ENCODE measurements around the gene PTPRF.
A peak's percentile ranks its signal among the peaks of the same experiment; 100 is the strongest.
"Not testable (repeated sequence)": the region's sequence is repeated elsewhere in the genome, so short reads cannot be mapped to it uniquely, and the experiment has no call there.

The PTPRF gene

GRCh38 chr1:43530483-43531106 is at the start of gene PTPRF:
TSS of gene PTPRF (plus strand) at chr1:43530883. CDS start at chr1:43545076, 14,193 bp downstream.
- peak; percentile 32 for DNase-seq

DNA sequence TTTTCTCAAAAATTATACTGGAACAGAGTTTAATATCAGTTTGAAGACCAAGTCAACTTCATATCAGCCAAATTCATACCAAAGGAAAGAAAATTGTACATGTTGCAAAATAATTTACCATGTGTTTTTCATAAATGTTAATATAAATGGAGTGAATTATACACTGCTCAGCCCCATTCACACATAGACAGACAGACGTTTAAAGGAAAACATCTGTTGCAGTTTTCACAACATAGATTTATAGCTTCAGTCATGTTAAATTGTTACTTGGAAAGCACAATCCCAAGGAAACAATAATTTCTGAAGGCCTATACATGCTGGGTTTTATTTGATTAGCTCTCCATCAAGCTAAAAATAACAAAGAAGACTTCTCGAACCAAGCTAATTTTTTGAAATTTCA is 49.2 kb upstream of the PTPRF start:
- DNase-seq, result no peak

DNA sequence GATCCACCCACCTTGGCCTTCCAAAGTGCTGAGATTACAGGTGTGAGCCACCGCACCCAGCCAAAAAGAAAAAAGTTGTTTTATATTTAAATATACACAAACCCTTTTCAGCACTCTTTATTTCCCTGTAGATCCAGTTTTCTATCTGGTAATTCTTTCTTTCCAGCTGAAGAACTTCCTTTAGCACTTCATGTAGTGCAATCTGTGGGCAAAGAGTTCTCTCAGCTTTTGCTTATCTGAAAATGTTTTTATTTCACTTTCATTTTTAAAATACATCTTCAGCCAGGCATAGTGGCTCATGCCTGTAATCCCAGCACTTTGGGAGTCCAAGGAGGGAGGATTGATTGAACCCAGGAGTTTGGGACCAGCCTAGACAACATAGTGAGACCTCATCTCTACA is 48.5 kb upstream of the PTPRF start:
- no peak for DNase-seq

- no peak for DNase-seq
Observed at GRCh38 chr1:43484367-43484766, 46.3 kb upstream of the PTPRF start.

DNA sequence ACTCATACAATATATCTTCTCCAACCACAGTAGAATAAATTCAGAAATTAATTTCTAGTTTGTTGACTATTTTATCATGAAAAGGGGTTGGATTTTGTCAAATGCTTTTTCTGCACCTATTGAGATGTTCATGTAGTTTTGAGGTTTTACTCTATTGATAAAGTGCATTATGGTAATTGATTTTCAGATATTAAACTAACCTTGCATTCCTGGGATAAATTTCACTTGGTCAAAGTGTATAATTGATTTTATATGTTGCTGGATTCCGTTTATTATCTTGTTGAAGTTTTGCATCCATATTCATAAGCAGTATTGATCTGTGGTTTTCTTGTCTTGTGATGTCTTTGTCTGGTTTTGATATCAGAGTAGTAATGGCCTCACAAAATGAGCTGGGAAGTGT is 42.5 kb upstream of the PTPRF start:
- DNase-seq, result no peak

DNA sequence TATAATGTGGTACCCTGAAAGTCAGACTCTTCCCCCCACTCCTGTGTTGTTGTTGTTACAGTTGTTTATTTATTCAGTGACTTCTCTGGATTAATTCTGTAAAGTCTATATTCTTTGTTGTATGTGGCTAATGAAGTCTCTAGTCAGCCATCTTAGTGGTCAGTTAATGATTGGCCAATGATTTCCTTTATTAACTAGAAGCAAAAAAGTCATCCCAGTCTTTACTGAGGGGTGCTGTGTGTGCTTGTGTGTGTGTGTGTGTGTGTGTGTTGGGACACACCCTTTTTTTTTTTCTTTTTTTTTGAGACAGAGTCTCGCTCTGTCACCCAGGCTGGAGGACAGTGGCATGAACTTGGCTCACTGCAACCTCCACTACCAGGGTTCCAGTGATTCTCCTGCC is 39.6 kb upstream of the PTPRF start:
- DNase-seq, result no peak

GRCh38 chr1:43492826-43493225 is 37.9 kb upstream of the PTPRF start:
- no peak for DNase-seq

GRCh38 chr1:43493661-43494450 is 36.8 kb upstream of the PTPRF start:
- no peak for DNase-seq

DNA sequence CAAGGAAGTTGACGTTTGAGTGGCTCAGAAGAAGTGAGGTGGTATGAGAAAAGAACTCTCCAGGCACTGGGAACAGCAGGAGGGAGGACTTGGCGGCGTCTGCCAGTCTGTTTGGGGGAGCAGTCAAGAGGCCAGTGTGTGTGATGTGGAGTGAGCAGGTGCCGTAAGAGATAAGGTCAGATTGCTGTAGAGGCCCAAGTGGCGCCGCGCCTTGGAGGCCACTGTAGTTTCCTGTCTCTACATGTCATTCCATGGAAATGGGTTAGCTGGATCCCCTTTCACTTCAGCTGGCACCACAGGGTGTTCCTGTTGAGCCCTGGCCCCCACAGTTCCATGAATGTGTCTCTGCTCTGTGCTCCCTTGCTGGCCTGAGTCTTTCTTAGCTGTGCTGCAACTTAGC is 35.5 kb upstream of the PTPRF start:
- DNase-seq, result no peak

DNA sequence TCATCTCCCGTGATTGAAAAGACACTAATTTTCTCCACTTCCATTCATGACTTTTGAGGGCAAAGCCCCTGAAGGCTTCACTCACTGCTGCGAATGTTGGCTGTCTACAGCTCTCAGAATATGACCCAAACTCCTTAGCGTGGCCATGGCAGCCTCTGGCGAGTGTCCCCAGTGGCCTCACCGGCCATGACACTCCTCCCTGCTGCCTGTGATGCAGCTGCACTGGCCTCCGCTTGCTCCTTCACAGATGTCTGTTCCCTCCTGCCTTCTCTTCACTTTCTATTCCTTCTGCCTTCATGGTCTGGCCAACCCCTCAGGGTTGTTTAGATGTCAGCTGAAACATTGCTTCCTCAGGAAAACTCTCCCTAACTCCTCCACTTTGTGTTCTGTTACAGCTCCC is 30.8 kb upstream of the PTPRF start:
- DNase-seq, result no peak

- DNase-seq, result not testable (repeated sequence)
Observed at GRCh38 chr1:43501806-43502205, 28.9 kb upstream of the PTPRF start.

GRCh38 chr1:43503534-43503933 is 27.1 kb upstream of the PTPRF start:
- no peak for DNase-seq

GRCh38 chr1:43505077-43505780 is 25.5 kb upstream of the PTPRF start:
- DNase-seq, result no peak

GRCh38 chr1:43506233-43506632 is 24.4 kb upstream of the PTPRF start:
- DNase-seq, result no peak

- DNase-seq, result no peak
Observed at GRCh38 chr1:43507296-43508295, 23.1 kb upstream of the PTPRF start.

DNA sequence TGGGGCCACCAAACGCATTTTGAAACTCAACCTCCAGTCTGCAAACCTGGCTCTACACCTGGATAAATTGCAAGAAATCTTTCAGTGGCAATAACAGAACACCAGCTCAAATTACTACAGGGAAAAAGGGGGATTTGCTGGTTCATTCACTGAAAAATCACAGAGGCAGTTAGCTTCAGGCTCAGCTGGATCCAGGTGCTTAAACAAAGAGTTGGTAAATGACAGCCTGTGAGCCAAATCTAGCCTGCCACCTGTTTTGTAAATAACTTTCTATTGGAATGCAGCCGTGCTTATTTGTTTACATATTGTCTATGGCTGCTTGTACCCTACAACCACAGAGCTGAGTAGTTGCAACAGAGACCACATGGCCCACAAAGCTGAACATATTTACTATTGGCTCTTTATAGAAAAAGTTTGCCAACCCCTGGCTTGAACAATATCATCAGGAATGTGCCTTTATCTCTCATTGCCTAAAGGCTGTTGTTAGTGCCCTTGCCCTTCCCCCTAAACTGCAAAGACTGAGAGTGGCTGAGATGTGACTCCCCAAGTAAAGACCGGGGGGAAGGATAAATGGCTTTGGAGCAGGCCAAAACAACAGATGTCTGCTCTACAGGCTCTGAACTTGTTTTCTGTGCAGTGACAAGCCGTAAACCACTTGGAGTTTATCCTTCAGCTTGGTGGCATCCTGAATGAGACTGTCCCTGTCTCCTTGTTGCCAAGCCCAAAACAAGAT is 21.5 kb upstream of the PTPRF start:
- no peak for DNase-seq

- peak; percentile 9 for DNase-seq
Observed at GRCh38 chr1:43509740-43510375, 20.8 kb upstream of the PTPRF start.

GRCh38 chr1:43510621-43511020 is 20.1 kb upstream of the PTPRF start:
- no peak for DNase-seq

DNA sequence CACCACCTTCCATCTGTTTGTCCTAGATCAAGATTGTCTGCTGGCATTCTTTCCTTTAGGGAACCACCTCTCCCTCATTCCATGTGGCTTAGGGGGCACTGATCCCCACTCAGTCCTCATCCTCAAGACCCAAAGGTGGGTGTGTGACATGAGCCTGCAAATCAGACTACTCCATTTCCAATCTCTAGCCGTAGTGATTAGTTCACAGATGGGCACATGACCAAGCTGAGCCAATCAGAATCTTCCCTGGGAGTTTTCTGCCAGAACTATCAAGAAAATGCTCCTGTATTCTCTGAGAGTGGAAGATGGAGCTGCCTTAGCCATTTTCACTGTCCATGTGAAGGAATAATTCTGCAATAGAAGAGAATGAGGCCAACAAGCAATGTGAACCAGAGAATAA is 19.3 kb upstream of the PTPRF start:
- no peak for DNase-seq

DNA sequence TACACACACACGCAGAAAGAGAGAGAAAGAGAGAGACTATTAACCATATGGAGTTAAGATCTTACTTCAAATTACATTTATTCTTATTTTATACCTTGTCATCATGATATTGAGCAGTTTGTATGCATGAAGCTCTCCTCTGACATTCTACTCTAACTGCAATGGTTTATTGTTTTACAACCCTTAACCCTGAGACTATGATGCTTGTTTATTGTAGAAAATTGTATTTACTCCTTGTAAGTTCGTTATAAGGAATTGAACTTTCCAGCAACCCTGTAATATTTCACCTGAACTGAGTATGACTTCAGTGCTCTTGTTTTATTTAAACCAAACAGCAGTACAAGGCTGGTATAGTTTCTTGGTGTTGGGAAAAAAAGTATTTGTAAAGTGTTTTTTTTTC is 18.6 kb upstream of the PTPRF start:
- no peak for DNase-seq

- no peak for DNase-seq
Observed at GRCh38 chr1:43512681-43513080, 18.0 kb upstream of the PTPRF start.
